GM18858 (cell line): ENCODE results near the gene FCN3.
"Not testable (repeated sequence)": the region's sequence is repeated elsewhere in the genome, so short reads cannot be mapped to it uniquely, and the experiment has no call there.

Experiments
- ATAC-seq: cut with Tn5 transposase; IDR thresholded peaks from one replicate; pipeline ENCODE4 v1.9.1; 2021; ENCODE audit not compliant: unreplicated experiment

Gene FCN3

GRCh38 chr1:27374362-27375086 is at the start of gene FCN3:
TSS of gene FCN3 (minus strand) at chr1:27374824. CDS start at chr1:27374818, 6 bp downstream.
- no peak for ATAC-seq

DNA sequence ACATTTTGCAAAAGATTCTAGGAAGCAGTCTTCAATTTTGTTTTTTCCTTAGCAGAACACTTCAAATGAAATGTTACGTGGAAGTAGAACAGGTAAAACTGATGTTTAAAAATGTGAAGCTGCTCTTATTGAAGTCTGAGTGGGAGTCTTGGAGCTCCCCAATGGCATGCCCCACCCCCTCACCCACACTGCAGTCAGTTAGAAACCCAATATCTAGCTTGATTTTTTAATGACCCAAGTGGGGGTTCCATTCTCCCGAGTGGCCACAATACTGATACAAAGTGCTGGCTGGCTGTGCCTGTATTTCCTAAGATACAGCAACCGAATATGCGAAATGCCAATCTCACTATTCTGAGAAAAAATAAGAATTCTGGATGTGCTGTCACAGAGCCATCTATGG is 49.1 kb upstream of the FCN3 start:
- ATAC-seq, result no peak

- ATAC-seq, result peak; percentile 63
Observed at GRCh38 chr1:27418326-27419185, 43.9 kb upstream of the FCN3 start.

GRCh38 chr1:27417713-27418112 is 43.1 kb upstream of the FCN3 start:
- no peak for ATAC-seq

DNA sequence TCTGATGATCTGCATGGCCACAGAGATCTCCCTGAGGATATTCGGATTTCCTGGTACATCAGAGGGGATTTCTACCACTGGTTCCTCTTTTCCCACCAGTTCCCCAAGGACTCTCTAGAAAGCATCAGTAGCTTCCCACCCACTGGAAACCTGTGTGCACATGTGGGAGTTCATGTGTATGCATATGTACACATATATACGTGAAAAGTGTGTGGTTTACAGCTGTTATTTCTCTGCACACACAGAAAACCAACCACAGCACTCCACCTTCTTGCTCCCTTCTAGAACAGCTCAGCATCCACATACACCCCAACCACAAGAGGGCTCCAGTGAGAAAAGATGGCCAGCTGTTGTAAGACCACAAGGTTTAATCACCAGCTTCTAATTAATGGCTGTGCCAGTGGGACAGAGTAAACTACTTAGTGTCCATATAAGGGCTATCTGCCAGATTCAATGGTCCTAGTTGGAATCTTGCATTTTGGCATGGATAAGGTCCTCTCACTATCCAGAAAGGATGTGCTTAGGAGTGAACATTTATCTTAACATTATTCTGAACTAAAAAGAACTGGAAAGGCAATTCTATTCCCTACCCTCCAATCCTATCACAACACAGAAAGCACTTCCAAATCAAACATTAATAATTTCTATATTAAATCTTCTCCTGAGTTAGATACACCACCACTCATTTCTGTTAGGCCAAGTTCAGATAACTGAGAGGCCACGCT is 41.9 kb upstream of the FCN3 start:
- no peak for ATAC-seq

DNA sequence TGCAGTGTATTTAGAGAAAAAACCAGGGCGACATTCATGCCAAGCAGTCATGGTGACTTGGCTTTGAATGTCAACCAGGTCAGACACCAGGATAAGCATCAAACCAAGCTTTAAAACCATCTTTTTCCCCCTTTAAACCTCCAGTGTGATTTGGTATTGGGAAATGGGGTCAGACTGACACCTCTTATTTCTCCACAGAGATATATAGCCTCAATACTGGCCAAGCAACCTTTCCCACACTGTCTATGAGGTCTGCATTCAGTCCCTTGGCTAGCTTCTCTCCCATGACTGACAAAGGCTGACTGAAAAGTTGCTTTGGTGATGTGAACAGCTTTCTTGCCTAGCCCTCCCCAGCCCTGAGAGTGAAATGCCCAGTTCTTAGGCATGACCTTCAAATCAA is 39.5 kb upstream of the FCN3 start:
- no peak for ATAC-seq

DNA sequence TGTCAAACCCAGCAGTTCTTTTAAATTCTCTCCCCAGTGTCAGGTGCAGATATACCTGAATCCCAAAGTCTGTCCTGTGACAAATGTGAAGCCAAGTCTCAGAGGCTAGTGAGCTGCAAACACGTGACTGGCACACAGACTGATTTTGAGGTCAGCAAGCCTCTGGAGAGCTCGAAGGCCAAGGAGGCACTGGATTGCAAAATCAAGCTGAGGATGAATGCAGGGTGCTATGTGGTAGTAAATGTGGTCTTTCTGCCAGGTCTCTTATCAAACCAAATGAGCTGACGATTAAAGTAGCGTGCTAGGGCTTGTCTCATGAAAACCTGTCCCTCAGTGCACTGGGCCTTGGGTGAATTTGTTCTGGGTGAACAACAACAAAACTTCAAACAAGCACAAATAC is 38.4 kb upstream of the FCN3 start:
- no peak for ATAC-seq

- ATAC-seq, result no peak
Observed at GRCh38 chr1:27412502-27412901, 37.9 kb upstream of the FCN3 start.

DNA sequence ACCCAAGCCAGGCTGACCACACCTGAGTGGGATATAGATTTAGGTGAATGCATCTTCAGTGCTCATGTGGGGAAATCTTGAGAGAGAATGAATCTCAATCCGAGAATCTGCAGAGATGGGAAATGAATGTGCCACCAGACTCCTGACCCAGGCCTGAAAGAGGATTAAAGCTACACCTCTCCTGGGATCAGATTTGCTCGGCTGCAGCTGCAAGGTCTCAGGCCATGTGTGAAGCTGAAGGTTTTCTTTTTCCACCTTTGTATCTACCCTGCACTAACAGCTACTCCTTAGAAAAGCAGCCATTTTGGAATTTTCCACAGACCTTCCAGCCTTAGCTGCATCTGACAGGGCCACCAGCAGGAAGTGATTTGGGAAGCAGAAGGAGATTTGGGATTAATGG is 36.1 kb upstream of the FCN3 start:
- ATAC-seq, result no peak

DNA sequence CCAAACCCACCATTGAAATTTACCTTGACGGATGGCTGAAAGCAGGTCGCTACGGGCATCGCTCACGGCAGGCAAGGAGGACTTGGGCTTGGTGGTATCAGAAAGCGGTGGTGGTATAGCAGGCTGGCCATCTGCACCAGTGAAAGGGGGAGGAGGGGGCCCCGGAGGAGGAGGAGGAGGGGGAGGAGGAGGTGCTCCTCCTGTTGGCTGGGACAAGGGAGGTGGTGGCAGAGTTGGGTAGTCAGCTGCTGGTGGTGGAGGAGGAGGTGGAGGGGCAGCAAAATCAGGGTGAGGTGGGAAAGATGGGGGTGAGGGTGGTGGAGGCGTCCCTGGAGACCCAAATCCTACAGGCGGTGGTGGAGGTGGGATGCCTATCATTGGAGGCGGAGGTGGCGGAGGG is 35.0 kb upstream of the FCN3 start:
- ATAC-seq, result no peak

DNA sequence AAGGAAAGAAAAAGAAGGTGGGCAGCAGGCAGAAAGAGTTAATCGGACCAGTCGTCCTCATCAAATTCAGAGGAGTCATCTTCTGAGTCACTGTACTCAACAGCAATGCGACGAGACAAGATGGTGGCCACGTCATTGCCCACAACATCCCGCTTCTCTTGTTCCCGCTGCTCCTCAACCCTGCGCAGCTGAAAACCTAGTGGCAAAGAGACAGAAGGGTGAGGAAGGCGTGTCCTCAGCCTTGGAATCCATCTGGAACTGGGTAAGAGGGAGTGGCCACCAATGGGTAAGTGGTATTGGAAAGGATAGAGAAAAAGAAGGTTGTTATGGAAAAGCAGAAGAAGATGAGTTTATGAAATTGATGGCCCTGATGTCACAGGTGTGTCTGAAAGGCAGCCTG is 33.5 kb upstream of the FCN3 start:
- no peak for ATAC-seq

GRCh38 chr1:27406791-27407190 is 32.2 kb upstream of the FCN3 start:
- ATAC-seq, result not testable (repeated sequence)

DNA sequence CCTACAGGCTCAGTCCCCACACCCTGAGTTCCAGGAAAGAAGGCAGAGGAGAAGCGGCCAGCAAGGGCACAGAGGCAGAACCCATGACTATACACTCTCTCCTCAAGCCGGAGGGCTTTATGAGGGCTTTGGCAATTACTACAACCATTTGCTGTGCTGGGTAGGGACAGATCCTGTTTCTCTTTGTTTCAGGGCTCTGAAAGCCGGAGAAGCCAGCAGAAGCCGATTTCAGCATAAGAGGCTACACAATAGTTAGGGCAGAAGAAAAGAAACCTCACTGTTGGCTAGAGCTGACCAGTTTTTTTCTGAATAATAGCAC is 31.7 kb upstream of the FCN3 start:
- no peak for ATAC-seq

GRCh38 chr1:27405598-27406361 is 31.2 kb upstream of the FCN3 start:
- not testable (repeated sequence) for ATAC-seq

DNA sequence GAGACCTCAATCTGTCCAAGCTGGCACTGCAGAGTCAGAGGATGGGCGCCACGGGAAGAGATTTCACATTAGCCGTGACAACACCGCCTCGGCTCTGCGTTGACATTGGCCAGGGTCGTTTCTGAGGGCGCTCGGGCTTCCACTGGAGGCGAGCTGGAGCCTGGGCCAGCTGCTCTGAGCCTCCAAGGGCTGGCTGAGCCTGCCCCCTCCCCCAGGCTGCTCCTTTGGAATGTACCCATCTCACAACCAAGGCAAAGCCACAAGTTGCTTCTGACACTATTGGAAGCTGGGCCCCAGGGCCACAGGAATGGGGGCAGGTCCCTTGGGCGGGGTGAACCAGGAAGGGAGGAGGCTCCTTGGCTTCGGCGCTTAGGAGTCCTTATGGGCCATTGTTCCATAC is 30.4 kb upstream of the FCN3 start:
- no peak for ATAC-seq

DNA sequence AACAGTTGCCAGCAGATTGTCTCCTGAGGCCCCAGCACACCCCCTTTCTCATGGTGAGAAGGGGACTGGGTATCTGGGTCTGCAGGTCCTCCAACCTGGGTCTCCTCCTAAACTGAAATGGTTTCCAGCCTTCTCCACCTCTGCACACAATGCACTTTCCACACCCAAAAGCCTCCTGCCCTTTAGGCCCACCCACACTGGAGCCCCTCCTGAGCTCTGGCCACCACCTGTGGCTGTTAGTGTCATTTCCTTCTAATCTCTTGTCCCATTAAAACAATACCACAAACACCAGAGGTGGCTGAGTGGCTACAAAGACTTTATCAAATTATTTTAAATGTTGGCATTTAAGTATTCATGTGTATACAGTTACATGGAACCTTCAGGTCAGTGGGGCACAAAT is 29.3 kb upstream of the FCN3 start:
- ATAC-seq, result no peak

- no peak for ATAC-seq
Observed at GRCh38 chr1:27403065-27403726, 28.6 kb upstream of the FCN3 start.

DNA sequence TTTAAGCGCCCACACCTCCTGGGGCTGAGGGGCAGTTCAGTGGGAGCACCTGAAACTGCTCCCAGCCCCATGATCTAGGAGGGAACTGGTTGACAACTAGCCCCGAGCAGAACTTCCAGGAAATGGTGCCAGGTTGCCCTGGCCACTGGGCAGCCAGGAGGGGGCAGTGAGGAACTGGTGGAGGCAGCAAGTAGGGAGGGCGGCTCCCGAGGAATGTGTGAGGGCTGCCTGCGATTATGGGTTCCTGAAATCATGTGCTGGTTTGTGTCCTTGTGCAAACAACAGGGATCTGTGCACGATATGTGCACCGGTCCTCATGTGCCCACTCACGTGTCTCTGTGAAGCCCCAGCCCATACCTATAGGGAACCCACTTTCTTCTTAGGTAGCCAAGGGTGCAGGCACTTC is 27.7 kb upstream of the FCN3 start:
- no peak for ATAC-seq

DNA sequence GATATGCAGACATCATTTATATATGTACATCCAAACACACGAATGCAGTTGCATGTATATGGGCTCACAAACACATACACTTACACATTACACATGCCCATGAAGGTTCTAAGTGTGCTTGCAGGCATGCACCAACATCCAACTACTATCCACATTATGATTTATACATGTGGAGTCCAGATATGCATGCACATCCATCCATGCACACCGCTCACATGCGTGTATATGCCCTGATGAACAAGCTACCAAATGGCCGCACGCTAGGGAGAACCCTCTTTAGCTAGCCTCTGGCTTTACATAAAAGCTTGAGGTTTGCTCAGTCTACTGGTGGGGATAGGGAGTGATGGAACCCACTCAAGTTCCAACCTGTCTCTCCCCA is 26.3 kb upstream of the FCN3 start:
- no peak for ATAC-seq

DNA sequence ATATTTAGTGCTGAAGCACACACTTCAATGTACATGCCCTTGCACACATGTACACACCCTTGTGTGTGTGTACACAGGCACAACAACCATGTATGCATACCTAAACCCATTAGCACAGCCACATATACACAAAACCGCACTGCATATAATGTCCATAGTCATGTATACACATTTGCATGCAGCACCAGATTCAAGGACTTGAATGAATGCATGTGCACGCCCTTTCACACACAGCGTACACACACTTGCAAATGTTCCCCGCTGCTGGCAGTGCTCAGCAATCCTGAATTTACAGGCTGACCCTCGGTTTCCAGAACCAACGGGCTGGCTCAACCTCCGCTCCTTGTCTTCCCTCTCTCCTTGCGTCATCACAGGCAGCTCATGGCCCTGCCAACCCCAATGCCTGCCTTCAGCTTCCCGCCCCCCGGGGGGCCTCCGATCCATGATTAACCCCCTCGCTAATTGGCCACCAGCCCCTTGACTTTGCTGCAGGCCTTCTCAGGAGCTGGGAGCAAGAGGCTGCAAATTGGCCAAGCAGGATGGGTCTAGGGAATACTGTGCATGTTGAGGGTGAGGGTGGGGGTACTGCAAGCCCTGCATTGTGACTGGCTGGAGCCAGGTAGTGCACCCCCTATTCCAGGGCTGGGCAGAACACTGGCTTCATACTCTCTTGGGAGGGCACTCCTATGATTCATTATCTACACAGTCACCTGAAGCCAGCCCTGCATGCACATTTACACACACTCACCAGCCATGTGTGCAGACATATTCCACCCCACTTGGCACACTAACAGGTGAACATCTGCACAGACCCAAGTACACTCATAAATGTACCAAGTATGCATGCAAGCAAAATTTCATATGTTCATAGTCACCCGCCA is 25.7 kb upstream of the FCN3 start:
- ATAC-seq, result no peak
